GM12878 (cell line): ENCODE data around the gene TTLL6.

Experiments used
- BACH1 ChIP-seq: fragments of 450-650 bp; IDR thresholded peaks from 2 replicates; pipeline ENCODE4 v1.6.1; 2017; ENCODE audit warnings: mild to moderate bottlenecking, borderline replicate concordance
- CHD2 ChIP-seq: IDR thresholded peaks from 2 replicates; pipeline ENCODE4 v1.6.1; 2011; ENCODE audit warnings: low read depth, low read length, improper control_type of control experiment, borderline replicate concordance
- CHD4 ChIP-seq: fragments of 200-600 bp; sonication (generic); IDR thresholded peaks from 2 replicates; pipeline ENCODE4 v1.6.1; 2016; ENCODE audit warnings: mild to moderate bottlenecking
- EZH2 ChIP-seq: IDR thresholded peaks from 2 replicates; pipeline ENCODE4 v1.6.1; 2012; ENCODE audit warnings: low read depth, mild to moderate bottlenecking, control low read depth, inconsistent platforms, low read length, borderline replicate concordance; ENCODE audit not compliant: control insufficient read depth
- FOXM1 ChIP-seq: IDR thresholded peaks from 2 replicates; pipeline ENCODE4 v1.6.1; 2012; ENCODE audit warnings: low read depth, mild to moderate bottlenecking, inconsistent platforms, low read length, moderate library complexity
- NR2C1 ChIP-seq: fragments of 450-650 bp; IDR thresholded peaks from 2 replicates; pipeline ENCODE4 v1.6.1; 2017; ENCODE audit warnings: antibody characterized with exemption, mild to moderate bottlenecking, moderate library complexity
- SP1 ChIP-seq: IDR thresholded peaks from one replicate; pipeline ENCODE4 v1.6.1; 2011; ENCODE audit warnings: low read depth, low read length
- TCF3 ChIP-seq: IDR thresholded peaks from 2 replicates; pipeline ENCODE4 v1.6.1; 2012; ENCODE audit warnings: low read depth, mild to moderate bottlenecking, low read length, borderline replicate concordance; ENCODE audit not compliant: insufficient read depth

GRCh38 chr17:48723423-48724250 lies 93.4 kb downstream of the TTLL6 start:
- TF ChIP-seq CHD2 (no peak), SP1 (no peak), NR2C1 (no peak), TCF3 (no peak), FOXM1 (no peak), EZH2 (no peak), BACH1 (no peak), CHD4 (no peak)
